Bronchial epithelial cell (primary cell): ENCODE data around the gene RNF115. TPM values are rescaled to one million over a fixed set of nuclear protein-coding genes. Genes with fewer than 3 reads are reported as not detected.
A peak's percentile ranks its signal among the peaks of the same experiment; 100 is the strongest.

Experiments used
- DNase-seq: peaks from one replicate; pipeline ENCODE4 v3.0.0-alpha.2; 2010; ENCODE audit warnings: low read depth
- FAIRE-seq: peaks from 2 replicates; lab custom pipeline; 2011; peaks lifted over from hg19 to GRCh38; lab: Jason Lieb, UNC
- H3K27me3 ChIP-seq: 2 replicates; pipeline ENCODE4 v1.5.1; 2011; ENCODE audit warnings: low read length; ENCODE audit not compliant: control insufficient read depth, insufficient read depth
- H3K36me3 ChIP-seq: 2 replicates; pipeline ENCODE4 v1.5.1; 2011; ENCODE audit warnings: low read length; ENCODE audit not compliant: control insufficient read depth, insufficient read depth
- H3K4me3 ChIP-seq: 2 replicates; pipeline ENCODE4 v1.5.1; 2011; ENCODE audit warnings: mild to moderate bottlenecking, low read depth, low read length, control low read depth
- CTCF ChIP-seq: IDR thresholded peaks from 2 replicates; pipeline ENCODE4 v1.5.1; 2011; ENCODE audit warnings: mild to moderate bottlenecking, moderate library complexity, low read length, control low read depth, inconsistent platforms; ENCODE audit not compliant: insufficient read depth, severe bottlenecking
- total RNA-seq: library from RNA; depleted of rRNA; stranded (reverse); fragments of >200 nt; gene quantifications from 2 replicates; pipeline ENCODE4 v1.2.1, GENCODE V29; 2014

The RNF115 gene
- total RNA-seq, 1 donor from 2014 or later = 9.0 TPM

GRCh38 chr1:145689922-145690321 lies 134.0 kb downstream of the RNF115 start:
- no peaks in the 10 kb centered on the region for H3K36me3 ChIP-seq
- H3K27me3 ChIP-seq = no peaks in the 10 kb centered on the region
- FAIRE-seq (no peak), DNase-seq (peak; percentile 37)
- no peak overlapping the region for H3K4me3 ChIP-seq
- no peak for TF ChIP-seq CTCF

- FAIRE-seq (no peak), DNase-seq (no peak)
- no peaks in the 10 kb centered on the region for H3K27me3 ChIP-seq
- TF ChIP-seq CTCF = no peak
- H3K4me3 ChIP-seq = no peak overlapping the region
- H3K36me3 ChIP-seq = no peaks in the 10 kb centered on the region
These were observed 135.0 kb downstream of the RNF115 start for GRCh38 chr1:145688924-145689323.

Other genes starting within 250 kb of the RNF115 start
- gene GPR89A, start 216.1 kb downstream of the RNF115 start, total RNA-seq = 33.2 and 39.5 TPM in 2 replicates
- gene PDZK1, start 116.7 kb downstream of the RNF115 start, total RNA-seq = under 0.01 and 0.26 TPM in 2 replicates
- not detected in 2 replicates for gene CD160, start 104.6 kb downstream of the RNF115 start, total RNA-seq
- 22.9 and 28.2 TPM in 2 replicates for gene POLR3C, start 105 bp upstream of the RNF115 start, total RNA-seq
- 0.53 and 1.2 TPM in 2 replicates for gene NUDT17, start 21.5 kb upstream of the RNF115 start, total RNA-seq
- 5.0 and 7.8 TPM in 2 replicates for gene PIAS3, start 35.0 kb upstream of the RNF115 start, total RNA-seq
- gene ANKRD35, start 61.8 kb upstream of the RNF115 start, total RNA-seq = 1.3 and 3.7 TPM in 2 replicates
- gene ITGA10, start 86.0 kb upstream of the RNF115 start, total RNA-seq = 0.26 and 0.77 TPM in 2 replicates
- gene PEX11B, start 94.6 kb upstream of the RNF115 start, total RNA-seq = 22.6 and 26.4 TPM in 2 replicates
- 221 and 230 TPM in 2 replicates for gene RBM8A, start 103.4 kb upstream of the RNF115 start, total RNA-seq
- 1.8 and 3.4 TPM in 2 replicates for gene LIX1L, start 133.9 kb upstream of the RNF115 start, total RNA-seq
- gene ANKRD34A, start 140.5 kb upstream of the RNF115 start, total RNA-seq = under 0.01 TPM in 2 replicates
- 4.7 and 11.0 TPM in 2 replicates for gene POLR3GL, start 140.6 kb upstream of the RNF115 start, total RNA-seq
- 9.0 and 913 TPM in 2 replicates for gene TXNIP, start 172.5 kb upstream of the RNF115 start, total RNA-seq
- not detected in 2 replicates for gene HJV, start 197.6 kb upstream of the RNF115 start, total RNA-seq